ENCODE results near the gene PHETA2. TPM values are rescaled to one million over a fixed set of nuclear protein-coding genes. Genes with fewer than 3 reads are reported as not detected.

The PHETA2 gene
- total RNA-seq, 120 experiments from 2014 or later = 0.35 to 3.9 (median 1.5) TPM

Other genes with a start within 250 kb of the PHETA2 start
- 100 to 1,000 TPM; 129 to 246 (median 190) TPM for gene SREBF2, start 241.1 kb upstream of the PHETA2 start, total RNA-seq
- 1 to 10 TPM in 117 of 120 experiments, under 1 TPM in 2, not detected in 1; 0.79 to 7.2 (median 2.8) TPM for gene SHISA8, start 159.2 kb upstream of the PHETA2 start, total RNA-seq
- gene TNFRSF13C, start 147.4 kb upstream of the PHETA2 start, total RNA-seq = 1 to 10 TPM in 78 of 120 experiments, under 1 TPM in 42; 0.13 to 5.8 (median 1.2) TPM
- 1 to 10 TPM in 53 of 120 experiments, under 1 TPM in 26, not detected in 41; 0.49 to 3.3 (median 1.4) TPM for gene CENPM, start 127.1 kb upstream of the PHETA2 start, total RNA-seq
- gene SEPTIN3, start 104.8 kb upstream of the PHETA2 start, total RNA-seq = 100 to 1,000 TPM in 119 of 120 experiments, 10 to 100 TPM in 1; 90.5 to 406 (median 293) TPM
- 10 to 100 TPM in 22 of 120 experiments, 1 to 10 TPM in 98; 1.9 to 16.3 (median 7.6) TPM for gene WBP2NL, start 75.5 kb upstream of the PHETA2 start, total RNA-seq
- gene NAGA, start 3.4 kb upstream of the PHETA2 start, total RNA-seq = 10 to 100 TPM in 67 of 120 experiments, 1 to 10 TPM in 53; 5.3 to 20.8 (median 10.3) TPM
- 100 to 1,000 TPM in 17 of 120 experiments, 10 to 100 TPM in 103; 58.2 to 115 (median 88.2) TPM for gene SMDT1, start 5.5 kb downstream of the PHETA2 start, total RNA-seq
- gene NDUFA6, start 16.5 kb downstream of the PHETA2 start, total RNA-seq = 10 to 100 TPM; 33.6 to 81.3 (median 55.8) TPM
- gene CYP2D6, start 56.6 kb downstream of the PHETA2 start, total RNA-seq = 1 to 10 TPM in 119 of 120 experiments, under 1 TPM in 1; 0.76 to 8.0 (median 2.7) TPM
- gene TCF20, start 196.4 kb downstream of the PHETA2 start, total RNA-seq = 10 to 100 TPM; 46.9 to 80.5 (median 64.3) TPM